ENCODE data around the gene ECE1.

The ECE1 gene

DNA sequence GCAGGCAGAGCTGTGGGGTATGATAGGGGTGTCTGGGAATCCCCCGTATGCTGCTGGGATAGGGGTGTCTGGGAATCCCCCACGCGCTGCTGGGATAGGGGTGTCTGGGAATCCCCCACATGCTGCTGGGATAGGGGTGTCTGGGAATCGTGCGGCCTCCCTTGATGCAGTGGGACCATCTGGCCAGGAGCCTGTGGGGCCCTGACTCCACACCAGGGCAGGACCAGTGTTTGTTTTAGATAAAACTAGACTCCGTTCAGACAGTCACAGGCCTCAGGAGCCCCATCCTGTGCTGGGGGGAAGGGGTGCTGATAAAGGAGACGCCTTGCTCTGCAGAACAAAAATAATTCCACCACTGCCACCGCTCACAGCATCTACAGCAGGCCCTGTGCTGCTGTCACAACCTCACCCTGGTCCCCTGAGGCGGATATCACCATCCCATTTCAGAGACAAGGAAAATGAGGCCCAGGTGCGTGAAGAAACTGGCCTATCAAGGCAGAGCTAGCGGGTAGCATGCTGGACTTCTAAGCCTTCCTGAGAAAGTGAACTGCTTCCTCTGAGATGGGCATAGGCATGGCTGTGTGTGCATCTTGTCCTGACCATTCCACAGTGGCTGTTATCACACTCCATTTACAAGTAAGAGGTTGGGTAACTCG, 24.0 kb downstream of the ECE1 start:
- no peak for DNase-seq

DNA sequence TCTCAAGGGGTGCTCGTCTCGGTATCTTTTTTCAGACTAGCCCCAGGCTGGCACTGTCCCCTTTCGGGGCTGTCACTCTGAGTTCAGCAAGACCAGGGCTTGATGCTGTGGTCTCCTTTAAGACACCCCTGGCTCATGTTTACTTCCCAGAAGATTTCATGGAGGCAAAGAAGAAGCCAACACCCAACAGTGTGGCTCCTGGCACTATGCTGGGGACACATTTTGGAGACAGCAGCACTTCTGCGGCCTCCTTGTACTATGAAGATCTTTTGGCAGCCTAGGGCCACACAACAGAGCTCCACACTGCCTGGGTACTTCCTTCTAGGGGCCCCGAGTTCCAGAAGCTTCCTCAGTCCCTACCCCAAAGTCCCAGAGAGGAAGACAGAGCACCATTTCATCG, 24.6 kb downstream of the ECE1 start:
- DNase-seq: no peak

DNA sequence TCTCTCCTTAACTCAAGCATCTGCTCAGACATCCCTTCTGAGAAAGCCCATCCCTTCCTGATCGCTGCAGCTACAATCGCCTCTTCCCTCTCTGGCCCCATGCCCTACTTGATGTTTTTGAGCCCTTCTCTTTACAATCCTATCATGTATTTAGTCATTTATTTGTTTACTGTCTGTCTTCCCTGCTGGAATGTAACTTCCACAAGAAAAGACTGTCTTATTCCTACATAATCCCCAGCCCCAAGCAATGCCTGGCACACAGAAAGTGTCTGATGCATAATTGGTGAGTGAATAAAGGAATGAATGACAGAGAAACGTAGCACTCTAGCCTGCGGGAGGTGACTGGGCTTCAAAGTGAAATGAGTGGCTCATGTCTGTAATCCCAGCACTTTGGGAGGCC, 25.4 kb downstream of the ECE1 start:
- DNase-seq: no peak

DNA sequence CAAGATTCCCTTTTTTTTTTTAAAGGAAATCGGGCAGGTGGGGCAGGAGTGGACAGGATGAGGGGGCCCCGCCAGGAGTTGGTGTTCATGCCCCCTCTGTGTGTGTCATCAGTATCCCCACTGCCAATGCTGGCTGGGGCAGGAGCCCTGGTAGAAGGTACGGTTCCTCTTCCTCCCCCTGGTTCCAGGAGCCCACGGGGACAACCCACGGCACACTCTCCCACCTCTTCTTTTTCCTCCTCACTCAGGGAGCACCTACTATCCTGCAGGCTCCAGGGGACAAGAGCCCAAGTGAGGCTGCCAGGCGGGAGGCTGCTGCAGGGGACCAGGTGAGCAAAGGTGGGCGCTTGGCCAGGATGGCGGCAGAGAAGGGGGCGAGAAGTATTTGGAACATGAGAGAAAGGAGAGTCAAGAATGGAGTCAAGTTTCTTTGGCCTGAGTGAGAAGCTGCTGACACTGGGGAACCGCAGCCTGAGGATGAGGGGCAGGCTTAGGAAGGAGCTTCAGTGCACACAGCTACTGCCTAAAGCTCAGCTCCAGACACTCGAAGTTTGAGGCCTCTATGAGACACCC, 26.5 kb downstream of the ECE1 start:
- no peak for DNase-seq

DNA sequence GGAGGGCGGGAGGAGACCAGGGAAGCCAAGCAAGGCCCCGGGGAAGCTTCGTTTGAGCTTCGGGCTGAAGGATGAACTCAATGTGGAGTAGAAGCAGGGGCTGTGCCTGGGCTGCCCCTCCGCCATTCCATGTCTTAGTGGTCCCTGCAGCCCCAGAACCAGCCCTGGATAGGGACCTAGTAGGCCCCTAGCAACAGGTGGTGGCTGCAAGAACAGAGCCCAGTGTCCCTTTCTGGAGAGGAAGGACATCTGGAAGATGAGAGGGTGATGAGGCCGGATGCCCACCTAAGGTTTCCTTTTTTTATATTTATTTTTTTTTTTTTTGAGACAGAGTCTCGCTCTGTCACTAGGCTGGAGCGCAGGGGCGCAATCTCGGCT, 27.2 kb downstream of the ECE1 start:
- DNase-seq: no peak

DNA sequence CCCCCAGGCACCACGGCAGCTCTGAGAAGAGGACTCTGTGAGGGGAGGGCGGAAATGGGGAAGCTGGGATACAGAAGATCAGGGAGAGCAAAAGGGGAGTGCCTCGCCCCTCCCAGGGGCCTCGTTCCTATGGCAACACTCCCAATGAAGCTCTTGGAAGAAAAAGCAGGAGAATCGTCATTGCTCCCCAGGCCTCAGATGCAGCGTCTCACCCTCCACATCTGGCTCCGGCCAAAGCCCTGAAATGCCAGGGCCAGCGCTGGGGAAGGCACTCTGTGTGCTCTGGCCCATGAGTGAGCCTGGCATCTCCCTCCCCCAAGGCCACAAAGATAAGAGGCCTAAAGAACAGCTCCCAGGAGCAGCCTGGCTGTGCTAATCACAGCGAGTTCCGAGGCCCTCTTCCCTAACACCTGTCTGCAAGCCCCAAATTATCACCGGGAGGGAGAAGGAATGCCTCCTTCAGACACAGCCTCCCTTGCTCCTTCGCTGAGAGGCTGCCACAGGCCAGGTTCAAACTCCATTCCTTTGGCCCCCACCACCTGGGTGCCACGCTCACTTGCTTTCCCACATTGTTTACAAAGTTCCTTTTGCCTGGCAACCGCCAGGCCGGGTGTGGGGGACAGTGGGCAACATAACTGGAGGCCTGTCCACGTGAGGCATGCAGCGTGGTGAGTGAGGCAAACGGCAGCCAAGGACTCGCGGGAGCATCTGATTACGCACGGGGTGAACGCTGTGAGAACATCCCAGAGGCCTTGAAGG, 27.8 kb downstream of the ECE1 start:
- peak; percentile 23 to 33 for DNase-seq

DNA sequence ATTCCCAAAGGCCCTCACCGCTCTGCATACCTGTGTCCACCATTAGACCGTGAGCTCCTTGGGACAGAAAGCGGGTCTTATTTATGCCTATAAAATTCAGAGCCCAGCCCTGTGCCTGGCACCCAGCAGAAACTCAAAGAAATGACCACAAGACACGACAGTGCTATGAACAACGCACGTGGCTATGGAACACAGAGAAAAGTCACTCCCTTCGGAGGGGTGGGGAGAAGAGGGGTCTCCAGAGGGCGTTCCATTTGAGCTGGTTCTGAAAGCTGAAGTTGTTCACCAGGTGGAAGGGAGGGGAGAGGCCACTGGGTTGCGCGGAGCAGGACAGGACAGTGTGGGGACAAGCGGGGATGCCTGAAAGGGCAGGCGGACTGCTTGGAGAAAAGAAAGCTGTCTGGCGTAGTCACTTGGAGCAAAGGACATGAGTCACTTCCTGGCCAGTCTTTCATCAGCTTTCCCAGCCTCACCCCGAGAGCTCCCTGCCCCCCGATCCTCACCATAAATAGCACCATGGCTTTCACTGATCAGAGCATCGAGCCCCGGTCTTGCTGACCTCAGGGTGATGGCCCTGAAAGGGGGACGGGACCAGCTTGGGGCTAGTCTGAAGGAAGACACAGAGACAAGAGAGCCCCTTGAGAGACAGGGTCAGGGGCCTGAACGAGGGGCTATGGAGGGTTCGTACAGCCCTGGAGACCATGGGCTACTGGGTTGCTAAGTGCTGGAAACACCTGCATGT, 28.5 kb downstream of the ECE1 start:
- no peak for DNase-seq

DNA sequence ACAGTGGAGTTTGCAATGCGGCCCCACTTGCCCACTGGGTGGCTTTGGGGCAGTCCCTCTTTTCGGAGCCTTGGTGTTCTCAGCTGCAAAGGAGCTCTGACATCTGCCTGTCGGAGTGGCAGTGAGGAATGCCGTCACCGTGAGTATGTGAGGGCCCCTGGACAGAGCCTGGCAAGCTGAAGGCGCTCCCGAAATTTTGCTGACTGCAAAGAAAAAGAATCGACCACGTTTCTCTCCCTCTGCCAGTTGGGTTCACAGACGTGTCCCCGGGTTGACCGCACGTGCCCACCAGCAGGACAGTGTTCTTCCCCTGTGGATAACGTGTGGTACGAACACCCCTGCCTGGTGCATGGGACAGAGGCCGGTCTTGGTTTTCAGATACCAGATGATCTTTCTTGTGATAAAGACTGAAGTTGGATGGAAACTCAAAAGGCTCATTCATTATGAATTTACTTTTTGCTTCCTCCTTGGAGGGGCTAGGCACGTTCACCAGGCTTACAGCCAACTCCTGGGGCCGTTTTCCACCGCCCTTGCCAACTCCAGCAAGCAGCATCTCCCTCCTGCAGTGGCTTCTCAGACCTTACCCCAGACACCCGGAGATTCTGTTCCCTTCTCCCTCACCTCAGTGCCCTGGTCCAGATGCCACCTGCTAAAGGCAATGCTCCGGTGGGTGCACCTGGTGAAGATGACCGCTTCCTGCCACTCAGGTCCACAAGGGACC, 29.7 kb downstream of the ECE1 start:
- DNase-seq: no peak

DNA sequence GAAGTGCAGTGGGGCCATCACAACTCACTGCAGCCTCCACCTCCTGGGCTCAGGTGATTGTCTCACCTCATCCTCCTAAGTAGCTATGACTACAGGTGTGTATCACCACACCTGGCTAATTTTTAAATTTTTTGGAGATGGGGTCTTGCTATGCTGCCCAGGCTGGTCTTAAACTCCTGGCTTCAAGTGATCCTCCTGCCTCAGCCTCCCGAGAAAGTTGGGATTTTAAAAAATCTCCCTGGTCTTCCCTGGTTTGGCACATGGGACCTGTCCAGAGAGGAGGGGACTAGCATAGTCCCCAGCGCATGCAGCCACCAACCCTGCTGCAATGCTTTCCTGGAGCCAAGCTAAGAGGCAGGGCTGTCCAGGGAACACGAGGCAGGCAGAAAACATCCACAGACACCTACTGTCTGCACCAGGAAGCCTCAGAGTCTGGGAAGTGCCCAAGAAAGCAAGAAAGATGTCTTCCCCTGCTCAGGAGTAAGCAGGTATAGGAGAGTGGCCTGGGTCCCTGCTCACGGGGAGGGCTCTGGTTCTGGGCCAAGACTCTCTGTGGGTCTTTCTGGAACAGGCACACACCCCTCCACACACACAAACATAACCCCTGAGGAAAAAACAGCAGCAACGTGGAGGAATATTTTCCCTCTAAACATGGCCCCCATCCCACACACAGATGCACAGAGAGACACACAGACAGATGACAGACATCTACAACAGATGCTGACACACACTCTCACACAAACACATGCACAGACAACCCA, 30.8 kb downstream of the ECE1 start:
- no peak for DNase-seq

DNA sequence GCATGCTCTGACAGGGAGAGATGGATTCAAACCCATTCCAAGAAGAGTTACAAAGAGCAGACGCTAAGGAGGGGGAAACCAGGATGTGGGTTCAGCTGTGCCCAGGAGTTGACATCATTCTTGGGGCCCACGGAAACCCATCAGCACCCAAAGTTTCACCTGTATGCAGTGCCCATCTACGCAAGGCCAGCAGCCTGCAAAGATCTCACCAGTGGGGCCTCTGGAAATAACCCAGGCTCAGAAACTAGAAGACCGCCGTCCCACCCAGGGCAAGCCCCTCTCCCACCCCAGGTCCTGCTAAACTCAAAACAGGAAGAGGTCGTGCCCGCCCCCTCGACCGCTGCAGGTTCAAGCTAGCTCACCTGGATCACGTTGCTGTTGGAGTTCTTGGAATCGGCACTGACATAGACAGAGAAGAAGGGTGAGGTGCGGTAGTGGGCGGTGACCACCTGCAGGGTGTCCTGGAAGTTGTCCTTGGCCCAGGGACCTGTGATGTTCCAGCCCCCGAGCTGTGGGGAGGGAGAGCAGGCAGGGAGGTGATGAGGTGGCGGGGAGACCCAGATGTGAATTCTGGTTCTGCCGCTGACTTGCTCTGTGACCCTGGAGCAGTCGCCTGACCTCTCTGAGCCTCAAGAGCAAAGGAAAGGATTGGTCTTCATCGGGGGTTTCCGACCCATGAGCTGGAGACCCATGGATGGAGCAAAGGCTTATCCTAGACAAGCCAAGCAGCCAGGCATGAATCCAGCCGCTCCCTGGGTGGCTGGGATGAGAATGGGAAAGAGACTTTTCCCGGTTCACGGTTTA, 31.7 kb downstream of the ECE1 start:
- DNase-seq: no peak

DNA sequence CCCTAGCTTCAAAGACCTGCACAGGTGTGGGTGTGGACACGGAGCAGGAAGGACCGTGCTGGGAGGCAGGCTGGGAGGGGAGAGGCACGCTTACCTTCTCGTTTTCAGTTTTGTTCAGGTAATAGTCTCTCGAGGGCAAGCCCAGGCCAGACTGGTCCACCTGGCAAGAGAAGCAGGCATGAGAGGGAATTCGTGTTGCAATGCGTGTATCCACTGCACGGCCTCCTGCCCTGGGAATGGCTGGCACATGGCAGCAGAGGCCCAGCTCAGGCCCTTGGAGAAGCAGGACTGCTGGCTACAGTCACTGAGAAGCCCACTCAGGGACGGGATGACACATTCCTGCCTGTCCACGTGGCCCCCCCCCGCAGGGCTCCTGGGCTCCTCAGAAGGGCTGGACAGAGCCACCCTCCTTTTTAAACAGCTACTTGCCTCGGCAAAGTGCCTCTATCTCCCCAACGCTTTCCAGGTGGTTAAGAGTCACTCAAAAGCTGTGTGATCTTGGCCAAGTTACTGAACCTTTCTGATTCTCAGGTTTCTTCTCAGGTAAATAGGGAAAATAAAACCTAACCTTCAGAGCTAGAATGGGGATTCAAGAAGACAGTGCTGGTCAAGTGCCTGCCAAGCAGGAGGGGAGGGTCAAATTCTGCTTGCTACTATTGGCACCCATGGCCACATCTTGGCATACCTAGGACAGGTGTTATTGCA, 32.7 kb downstream of the ECE1 start:
- no peak for DNase-seq

DNA sequence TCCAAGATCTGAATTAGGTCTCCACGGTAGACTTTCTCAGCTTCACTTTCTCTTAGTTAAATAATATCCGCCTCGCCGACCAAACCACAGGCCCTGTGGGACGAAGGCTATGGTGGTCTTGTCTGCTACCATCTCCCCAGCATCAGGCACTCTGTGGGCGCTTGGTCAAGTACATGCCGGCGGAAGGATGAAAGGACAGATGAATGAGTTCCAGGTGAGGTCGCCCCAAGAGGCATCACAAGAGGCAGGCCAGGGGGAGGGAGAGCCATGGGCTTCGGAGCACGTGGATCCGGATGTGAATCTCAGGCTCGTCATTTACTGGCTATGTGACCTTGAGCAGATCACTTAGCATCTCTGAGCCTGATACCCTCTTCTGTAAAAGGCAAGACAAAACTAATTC, 33.5 kb downstream of the ECE1 start:
- no peak for DNase-seq

DNA sequence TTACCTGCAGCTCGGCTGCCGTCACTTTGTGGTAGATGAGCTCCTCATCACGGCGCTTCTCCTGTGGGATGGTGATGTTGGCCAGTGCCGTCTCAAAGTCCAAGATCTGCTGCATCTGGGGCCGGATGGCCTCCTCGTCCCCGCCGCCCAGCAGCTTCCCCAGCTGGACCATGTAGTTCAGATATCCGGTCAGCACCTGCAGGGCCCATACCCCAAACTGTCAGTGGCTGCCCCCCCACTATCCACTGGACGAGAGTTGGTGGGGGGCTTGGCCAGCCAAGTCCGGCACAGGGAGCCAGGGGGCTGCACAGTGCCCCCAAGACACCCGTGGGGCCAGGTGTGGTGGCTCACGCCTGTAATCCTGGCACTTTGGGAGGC, 34.3 kb downstream of the ECE1 start:
- DNase-seq: no peak

DNA sequence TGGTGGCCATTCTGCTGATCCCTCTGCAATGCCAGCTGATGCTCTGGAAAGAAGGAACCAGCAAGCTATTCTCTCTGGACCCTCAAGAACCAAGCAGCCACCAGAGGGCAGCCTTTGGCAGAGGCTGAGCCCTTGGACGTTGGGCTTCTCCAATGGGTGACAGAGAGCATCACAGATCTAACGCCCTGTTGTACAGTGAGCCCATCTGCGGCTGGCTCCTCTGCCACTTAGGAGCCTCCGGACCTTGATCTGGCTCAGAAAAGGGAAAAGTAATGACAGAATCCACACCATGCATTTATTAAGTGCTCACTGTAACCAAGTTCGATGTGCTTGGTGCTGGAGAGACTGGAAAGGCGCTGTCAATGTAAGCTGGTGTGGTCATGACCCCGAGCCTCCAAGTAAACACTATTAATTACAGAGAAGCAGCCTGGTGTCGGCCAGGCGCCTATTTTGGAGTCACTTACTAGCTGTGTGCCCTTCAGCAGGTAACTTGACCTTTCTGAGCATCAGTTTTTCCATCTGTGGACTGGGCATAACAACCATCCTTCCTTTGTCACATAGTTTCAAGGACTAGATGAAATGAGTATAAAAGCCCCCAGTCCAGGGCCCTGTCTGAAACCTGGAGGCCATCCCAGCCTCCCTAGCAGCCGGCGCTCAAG, 34.9 kb downstream of the ECE1 start:
- peak; percentile 33 to 41 for DNase-seq

DNA sequence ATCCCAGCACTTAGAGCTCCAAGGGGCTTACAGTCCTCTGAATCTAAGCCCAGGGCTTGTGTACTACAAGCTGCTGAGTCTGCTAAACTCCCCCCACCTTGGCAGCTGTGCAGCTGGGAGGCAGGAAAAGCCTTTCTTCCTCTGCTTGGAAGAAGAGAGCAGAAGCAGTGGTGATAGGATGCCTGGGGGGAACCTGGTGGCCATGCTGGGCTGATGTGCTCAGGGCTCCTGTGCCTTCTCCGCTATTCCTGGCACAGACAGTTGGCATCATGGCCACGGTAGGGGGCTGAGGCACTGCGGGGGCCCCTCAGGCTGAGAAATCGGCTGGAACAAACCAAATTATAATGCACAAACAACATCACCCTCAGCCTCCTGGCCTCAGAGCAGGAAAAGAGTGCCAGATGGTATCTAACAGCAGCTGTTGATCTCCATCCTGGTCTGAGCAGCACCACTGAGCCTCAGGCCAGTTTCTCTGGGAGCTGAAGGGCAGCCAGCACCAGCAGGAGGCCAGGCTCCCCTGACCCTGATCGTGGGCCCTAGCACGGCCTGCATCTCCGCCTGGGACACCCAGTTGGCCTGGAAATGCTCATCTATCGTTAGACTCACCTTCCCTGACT, 35.8 kb downstream of the ECE1 start:
- DNase-seq: no peak

DNA sequence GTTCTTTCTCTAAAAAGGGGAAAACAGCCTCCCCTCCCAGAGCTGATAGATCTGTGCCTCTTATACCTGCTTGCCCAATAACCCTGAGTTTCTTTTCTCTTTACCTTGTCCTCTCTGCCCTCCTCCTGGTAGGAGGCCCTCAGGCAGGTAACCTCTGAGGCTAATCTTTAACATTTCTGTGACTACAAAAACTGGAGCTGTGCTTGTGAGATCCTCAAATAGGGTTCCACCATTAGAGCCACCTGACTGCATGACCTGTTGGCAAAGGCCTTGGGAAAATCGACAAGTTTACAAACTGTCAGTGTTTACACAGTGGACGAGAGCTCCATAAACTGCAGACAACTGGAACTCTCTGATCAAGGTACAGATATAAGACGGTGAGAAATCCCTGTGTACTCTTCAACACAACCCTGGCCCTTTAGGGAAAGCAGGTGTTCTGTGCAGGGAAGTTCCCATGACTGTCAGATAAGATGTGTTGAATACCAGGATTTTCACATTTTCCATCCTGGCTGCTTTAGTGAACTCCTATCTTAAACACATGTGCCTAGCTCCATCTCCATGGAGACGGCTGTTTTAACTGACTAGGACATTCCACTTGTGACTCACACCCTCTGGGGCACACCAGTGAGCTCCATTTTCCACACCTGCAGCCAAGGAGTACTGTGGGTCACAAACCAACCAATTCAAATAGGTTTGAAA, 38.3 kb downstream of the ECE1 start:
- no peak for DNase-seq

DNA sequence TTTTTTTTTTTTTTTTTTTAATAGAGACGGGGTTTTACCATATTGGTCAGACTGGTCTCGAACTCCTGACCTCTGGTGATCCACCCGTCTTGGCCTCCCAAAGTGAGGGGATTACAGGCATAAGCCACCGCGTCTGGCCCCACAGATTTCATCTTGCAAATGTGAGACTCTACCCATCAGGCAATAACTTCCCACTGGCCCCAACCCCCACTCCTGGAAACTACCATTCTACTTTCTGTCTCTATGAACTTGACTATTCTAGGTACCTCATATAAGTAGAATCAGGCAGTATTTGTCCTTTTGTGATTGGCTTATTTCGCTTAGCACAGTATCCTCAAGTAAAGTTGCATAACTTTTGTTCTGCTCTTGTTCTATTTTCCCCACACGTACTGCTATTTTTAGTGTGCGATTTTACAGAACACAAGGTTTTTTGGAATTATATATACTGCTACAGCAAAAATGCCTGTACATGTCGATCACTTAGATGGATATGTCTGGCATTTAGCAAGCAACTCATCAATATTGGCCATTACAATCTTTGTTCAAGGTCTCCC, 40.2 kb downstream of the ECE1 start:
- no peak for DNase-seq

DNA sequence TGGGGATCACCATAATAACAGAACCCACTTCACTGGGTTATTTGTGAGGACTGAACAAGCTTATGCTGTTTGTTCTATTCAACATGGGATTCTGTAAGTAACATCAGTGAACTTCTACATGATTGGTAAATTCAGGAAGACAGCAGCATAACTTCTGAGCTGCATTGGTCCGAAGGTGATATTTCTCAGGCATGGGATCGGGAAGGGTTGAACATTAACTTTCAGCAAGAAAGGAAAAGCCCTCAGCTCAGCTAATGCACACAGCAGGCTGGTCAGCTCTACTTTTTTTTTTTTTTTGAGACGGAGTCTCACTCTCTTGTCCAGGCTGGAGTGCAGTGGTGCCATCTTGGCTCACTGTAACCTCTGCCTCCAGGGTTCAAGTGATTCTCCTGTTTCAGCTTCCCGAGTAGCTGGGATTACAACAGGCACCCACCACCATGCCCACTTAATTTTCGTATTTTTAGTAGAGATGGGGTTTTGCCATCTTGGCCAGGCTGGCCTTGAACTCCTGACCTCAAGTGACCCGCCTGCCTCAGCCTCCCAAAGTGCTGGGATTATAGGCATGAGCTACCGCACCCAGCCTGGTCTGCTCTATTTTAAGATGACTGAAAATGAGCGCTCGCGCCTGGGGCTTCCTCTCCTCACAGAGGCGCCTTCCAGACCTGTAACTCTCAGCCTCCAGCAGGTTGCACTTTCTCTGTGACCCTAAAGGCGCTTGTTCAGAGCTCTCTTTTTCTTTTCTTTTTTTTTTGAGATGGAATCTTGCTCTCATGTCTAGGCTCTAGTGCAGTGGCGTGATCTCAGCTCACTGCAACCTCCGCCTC, 42.2 kb downstream of the ECE1 start:
- no peak for DNase-seq
